GM21390 (cell line): ENCODE measurements around the gene ROMO1.
"Not testable (repeated sequence)": the region's sequence is repeated elsewhere in the genome, so short reads cannot be mapped to it uniquely, and the experiment has no call there.

Experiments
- ATAC-seq: cut with Tn5 transposase; IDR thresholded peaks from one replicate; pipeline ENCODE4 v1.9.1; 2021; ENCODE audit not compliant: unreplicated experiment

The ROMO1 gene

GRCh38 chr20:35709259-35709658 lies 10.1 kb downstream of the ROMO1 start:
- ATAC-seq, result no peak

- ATAC-seq, result no peak
Measured at GRCh38 chr20:35710039-35710438, 10.8 kb downstream of the ROMO1 start.

- no peak for ATAC-seq
Measured at GRCh38 chr20:35710884-35711587, 11.8 kb downstream of the ROMO1 start.

- no peak for ATAC-seq
Measured at GRCh38 chr20:35711588-35712209, 12.5 kb downstream of the ROMO1 start.

- not testable (repeated sequence) for ATAC-seq
Measured at GRCh38 chr20:35713120-35713519, 13.9 kb downstream of the ROMO1 start.

- ATAC-seq, result no peak
Measured at GRCh38 chr20:35714127-35714526, 14.9 kb downstream of the ROMO1 start.

GRCh38 chr20:35715652-35716051 lies 16.4 kb downstream of the ROMO1 start:
- ATAC-seq, result no peak

GRCh38 chr20:35716330-35716729 lies 17.1 kb downstream of the ROMO1 start:
- ATAC-seq, result no peak

- not testable (repeated sequence) for ATAC-seq
Measured at GRCh38 chr20:35718321-35718720, 19.1 kb downstream of the ROMO1 start.

- no peak for ATAC-seq
Measured at GRCh38 chr20:35718972-35719635, 19.9 kb downstream of the ROMO1 start.

- ATAC-seq, result no peak
Measured at GRCh38 chr20:35719717-35720116, 20.5 kb downstream of the ROMO1 start.

GRCh38 chr20:35720165-35721123 lies 21.2 kb downstream of the ROMO1 start:
- ATAC-seq, result no peak

GRCh38 chr20:35721219-35721618 lies 22.0 kb downstream of the ROMO1 start:
- ATAC-seq, result no peak

GRCh38 chr20:35721621-35722020 lies 22.4 kb downstream of the ROMO1 start:
- no peak for ATAC-seq

- ATAC-seq, result not testable (repeated sequence)
Measured at GRCh38 chr20:35723275-35723639, 24.1 kb downstream of the ROMO1 start.

- not testable (repeated sequence) for ATAC-seq
Measured at GRCh38 chr20:35723652-35724320, 24.6 kb downstream of the ROMO1 start.

- ATAC-seq, result no peak
Measured at GRCh38 chr20:35724321-35725230, 25.4 kb downstream of the ROMO1 start.

- no peak for ATAC-seq
Measured at GRCh38 chr20:35726842-35727711, 27.9 kb downstream of the ROMO1 start.
